ENCODE results near the gene ARHGDIA.

GRCh38 chr17:81867170-81867990, 3.8 kb downstream of the ARHGDIA start:
- TF ChIP-seq, protein P1, sequence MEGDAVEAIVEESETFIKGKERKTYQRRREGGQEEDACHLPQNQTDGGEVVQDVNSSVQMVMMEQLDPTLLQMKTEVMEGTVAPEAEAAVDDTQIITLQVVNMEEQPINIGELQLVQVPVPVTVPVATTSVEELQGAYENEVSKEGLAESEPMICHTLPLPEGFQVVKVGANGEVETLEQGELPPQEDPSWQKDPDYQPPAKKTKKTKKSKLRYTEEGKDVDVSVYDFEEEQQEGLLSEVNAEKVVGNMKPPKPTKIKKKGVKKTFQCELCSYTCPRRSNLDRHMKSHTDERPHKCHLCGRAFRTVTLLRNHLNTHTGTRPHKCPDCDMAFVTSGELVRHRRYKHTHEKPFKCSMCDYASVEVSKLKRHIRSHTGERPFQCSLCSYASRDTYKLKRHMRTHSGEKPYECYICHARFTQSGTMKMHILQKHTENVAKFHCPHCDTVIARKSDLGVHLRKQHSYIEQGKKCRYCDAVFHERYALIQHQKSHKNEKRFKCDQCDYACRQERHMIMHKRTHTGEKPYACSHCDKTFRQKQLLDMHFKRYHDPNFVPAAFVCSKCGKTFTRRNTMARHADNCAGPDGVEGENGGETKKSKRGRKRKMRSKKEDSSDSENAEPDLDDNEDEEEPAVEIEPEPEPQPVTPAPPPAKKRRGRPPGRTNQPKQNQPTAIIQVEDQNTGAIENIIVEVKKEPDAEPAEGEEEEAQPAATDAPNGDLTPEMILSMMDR (IDR thresholded peaks at IDR 0.05), result no peak
- TF ChIP-seq POLR2A (IDR thresholded peaks at IDR 0.05) (peak in 1 of 4 donors; percentile 5), POLR2AphosphoS5 (IDR thresholded peaks at IDR 0.05) (peak in 2 of 3 donors; percentile 15 to 70)
